ENCODE measurements around the gene RPS6KA4. TPM values are rescaled to one million over a fixed set of nuclear protein-coding genes. Genes with fewer than 3 reads are reported as not detected.
A peak's percentile ranks its signal among the peaks of the same experiment; 100 is the strongest.

The RPS6KA4 gene
- total RNA-seq, 1 donor from 2014 or later: 42.4 TPM

DNA sequence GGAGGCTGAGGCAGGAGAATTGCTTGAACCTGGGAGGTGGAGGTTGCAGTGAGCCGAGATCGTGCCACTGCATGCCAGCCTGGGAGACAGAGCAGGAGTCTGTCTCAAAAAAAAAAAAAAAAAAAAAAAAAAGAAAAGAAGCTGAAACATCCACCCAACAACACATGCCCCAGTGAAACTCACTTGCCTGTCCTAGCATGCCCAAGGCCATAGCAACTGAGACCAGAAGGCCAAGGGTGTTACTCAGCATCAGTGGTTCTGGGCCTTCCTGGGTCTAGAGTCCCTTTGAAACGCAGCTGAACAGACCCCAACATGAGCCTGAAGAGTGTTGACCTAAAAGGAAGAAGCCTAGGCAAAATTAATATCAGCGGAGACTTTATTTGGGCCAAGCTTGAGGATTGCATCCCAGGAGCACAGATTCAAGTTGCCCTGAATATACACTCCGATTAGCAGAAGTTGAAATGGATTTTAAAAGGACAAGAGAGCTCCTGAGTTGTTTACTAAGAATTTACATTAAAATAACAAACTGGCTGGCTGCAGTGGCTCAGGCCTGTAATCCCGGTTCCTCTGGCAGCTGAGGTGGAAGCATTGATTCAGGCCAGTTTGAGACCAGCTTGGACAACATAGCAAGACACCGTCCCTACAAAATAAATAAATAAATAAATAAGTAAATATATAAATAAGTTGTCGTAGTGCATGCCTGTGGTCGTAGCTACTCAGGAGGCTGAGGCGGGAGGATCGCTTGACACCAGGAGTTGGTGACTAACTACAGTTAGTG, 34.1 kb upstream of the RPS6KA4 start:
- H3K4me3 ChIP-seq: no peak overlapping the region
- no peaks in the 10 kb centered on the region for H3K9me3 ChIP-seq
- intact Hi-C loops (cut with DNase I): no loop called here
- peaks cover 7% of the 10 kb centered on the region for H3K36me3 ChIP-seq
- TF ChIP-seq, protein P1, sequence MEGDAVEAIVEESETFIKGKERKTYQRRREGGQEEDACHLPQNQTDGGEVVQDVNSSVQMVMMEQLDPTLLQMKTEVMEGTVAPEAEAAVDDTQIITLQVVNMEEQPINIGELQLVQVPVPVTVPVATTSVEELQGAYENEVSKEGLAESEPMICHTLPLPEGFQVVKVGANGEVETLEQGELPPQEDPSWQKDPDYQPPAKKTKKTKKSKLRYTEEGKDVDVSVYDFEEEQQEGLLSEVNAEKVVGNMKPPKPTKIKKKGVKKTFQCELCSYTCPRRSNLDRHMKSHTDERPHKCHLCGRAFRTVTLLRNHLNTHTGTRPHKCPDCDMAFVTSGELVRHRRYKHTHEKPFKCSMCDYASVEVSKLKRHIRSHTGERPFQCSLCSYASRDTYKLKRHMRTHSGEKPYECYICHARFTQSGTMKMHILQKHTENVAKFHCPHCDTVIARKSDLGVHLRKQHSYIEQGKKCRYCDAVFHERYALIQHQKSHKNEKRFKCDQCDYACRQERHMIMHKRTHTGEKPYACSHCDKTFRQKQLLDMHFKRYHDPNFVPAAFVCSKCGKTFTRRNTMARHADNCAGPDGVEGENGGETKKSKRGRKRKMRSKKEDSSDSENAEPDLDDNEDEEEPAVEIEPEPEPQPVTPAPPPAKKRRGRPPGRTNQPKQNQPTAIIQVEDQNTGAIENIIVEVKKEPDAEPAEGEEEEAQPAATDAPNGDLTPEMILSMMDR (IDR thresholded peaks at IDR 0.05): no peak
- no peaks in the 10 kb centered on the region for H3K27me3 ChIP-seq
- no peak for DNase-seq
- no peak overlapping the region for H3K27ac ChIP-seq
- peaks cover 3% of the 10 kb centered on the region for H3K4me1 ChIP-seq
- no peak for ATAC-seq

DNA sequence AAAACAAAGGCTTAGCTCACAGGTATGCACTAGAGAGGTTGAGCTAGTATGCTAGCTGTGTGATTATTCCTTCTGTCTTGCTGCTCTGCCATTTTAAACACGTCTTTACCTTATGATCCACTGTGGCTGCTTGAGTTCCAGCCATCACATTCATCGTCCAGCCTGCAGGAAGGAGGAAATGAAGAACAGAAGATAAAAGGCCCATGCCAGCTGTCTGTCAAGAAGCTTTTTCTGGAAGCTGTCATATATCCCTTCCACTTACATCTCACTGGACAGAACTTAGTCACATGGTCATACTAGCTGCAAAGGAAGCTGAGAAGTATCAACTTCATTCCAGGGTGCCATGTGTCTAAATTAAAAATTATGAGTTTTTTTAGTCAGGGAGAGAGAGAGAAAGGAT, 31.6 kb upstream of the RPS6KA4 start:
- H3K4me1 ChIP-seq: peaks cover 13% of the 10 kb centered on the region
- TF ChIP-seq, protein P1 (IDR thresholded peaks at IDR 0.05): no peak
- H3K36me3 ChIP-seq: peaks cover 3% of the 10 kb centered on the region
- H3K27ac ChIP-seq: no peak overlapping the region
- DNase-seq (no peak), ATAC-seq (no peak)
- intact Hi-C loops (cut with DNase I): no loop called here
- no peaks in the 10 kb centered on the region for H3K27me3 ChIP-seq
- H3K4me3 ChIP-seq: no peak overlapping the region
- no peaks in the 10 kb centered on the region for H3K9me3 ChIP-seq

DNA sequence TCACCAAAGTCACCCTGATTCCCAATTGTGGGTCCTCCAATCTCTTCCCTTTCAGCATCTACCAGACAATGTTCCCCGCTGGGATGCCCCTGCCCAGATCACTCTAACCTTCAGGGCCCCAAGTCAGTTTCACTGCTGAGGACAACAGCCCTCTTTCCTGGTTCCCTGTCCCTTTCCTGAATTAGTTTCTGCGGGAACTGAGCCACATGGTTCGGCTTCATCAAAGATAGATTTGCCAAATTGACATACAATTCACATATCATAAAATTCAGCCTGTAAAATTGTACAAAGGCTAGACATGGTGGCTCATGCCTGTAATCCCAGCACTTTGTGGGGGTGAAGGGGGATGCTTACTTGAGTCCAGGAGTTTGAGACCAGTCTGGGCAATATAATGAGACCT, 31.0 kb upstream of the RPS6KA4 start:
- Histone ChIP-seq H3K4me1 (peaks cover 13% of the 10 kb centered on the region), H3K27me3 (no peaks in the 10 kb centered on the region), H3K9me3 (no peaks in the 10 kb centered on the region), H3K27ac (no peak overlapping the region), H3K36me3 (no peaks in the 10 kb centered on the region), H3K4me3 (no peak overlapping the region)
- ATAC-seq: no peak
- intact Hi-C loops (cut with DNase I): no loop called here
- no peak for DNase-seq
- TF ChIP-seq, protein P1 (IDR thresholded peaks at IDR 0.05): no peak

DNA sequence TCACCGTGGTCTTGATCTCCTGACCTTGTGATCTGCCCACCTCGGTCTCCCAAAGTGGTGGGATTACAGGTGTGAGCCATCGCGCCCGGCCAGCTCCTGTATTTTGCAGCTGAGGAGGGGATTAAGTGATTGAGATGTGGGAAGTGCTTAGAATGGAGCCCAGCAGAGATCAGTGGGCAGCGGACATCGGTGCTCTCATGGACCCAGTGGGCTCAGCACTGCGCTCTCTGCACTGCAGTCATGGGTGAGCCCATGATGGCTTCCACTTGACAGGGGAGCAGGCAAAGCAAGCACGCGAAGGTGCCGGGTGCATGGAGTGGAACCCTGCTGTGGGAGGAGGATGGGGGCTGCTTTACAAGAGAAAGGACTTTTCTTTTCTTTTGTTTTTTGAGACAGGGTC, 28.1 kb upstream of the RPS6KA4 start:
- Histone ChIP-seq H3K27ac (no peak overlapping the region), H3K4me3 (no peak overlapping the region), H3K4me1 (peaks cover 13% of the 10 kb centered on the region), H3K9me3 (no peaks in the 10 kb centered on the region), H3K36me3 (no peaks in the 10 kb centered on the region), H3K27me3 (no peaks in the 10 kb centered on the region)
- ATAC-seq (no peak), DNase-seq (peak; percentile 58)
- intact Hi-C loops (cut with DNase I): no loop called here
- TF ChIP-seq, protein P1 (IDR thresholded peaks at IDR 0.05): no peak

DNA sequence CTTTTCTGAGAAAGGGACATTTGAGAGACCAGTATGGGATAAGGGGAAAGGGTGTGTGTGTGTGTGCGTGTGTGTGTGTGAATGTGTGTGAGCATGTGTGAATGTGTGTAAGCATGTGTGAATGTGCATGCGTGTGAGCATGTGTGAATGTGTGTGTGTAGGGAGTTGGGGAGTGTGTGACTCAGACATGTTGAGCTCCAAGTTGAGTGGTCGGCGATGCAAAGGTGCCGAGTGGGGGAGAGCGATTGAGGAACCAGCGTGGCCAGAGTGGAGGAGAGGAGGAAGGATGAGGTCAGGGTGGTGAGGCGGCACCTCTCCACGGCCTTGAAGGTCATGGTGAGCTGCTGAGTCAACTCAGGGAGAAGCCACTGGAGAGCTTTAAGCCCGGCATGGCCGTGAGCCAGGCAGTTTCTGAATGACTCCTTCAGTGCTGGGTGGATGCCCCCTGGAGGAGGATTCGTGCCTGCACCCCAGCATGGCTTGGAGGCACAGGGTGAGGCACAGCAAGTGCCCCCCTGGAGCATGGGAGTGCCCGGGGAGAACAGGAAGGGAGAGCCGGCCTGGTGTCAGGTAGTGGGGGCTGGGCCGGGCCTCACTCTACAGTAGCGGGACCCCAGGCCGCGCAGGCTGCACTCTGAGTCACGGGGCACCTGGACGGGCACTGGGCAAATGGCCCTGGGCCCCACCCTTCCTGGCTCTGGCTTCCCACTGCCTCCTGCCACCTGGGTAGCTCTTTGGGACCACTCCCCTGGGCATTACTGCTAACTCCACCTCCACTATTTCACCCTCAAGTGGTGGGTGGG, 27.2 kb upstream of the RPS6KA4 start:
- TF ChIP-seq, protein P1 (IDR thresholded peaks at IDR 0.05): peak; percentile 57
- ATAC-seq (peak; percentile 92), DNase-seq (peak; percentile 95)
- intact Hi-C loops (cut with DNase I): no loop called here
- H3K27ac ChIP-seq: no peak overlapping the region
- no peak overlapping the region for H3K4me3 ChIP-seq
- H3K4me1 ChIP-seq: peaks cover 13% of the 10 kb centered on the region
- no peaks in the 10 kb centered on the region for H3K36me3 ChIP-seq
- H3K27me3 ChIP-seq: no peaks in the 10 kb centered on the region
- H3K9me3 ChIP-seq: no peaks in the 10 kb centered on the region
